Body of pancreas (tissue), 4 donors: Measurements from ENCODE around the gene LIPH. TPM values are rescaled to one million over a fixed set of nuclear protein-coding genes. Genes with fewer than 3 reads are reported as not detected.

Source experiments
- ATAC-seq: fragments of 150-250 bp; one replicate; pipeline ENCODE4 v1.9.1; 2016
- DNase-seq, 4 donors: peaks; one replicate each; pipeline ENCODE4 v3.0.0-alpha.2; 2019
- H3K27ac ChIP-seq, 4 donors: fragments of 200-600 bp; sonication (generic); 1 replicate in 3 of 4; 2 replicates in 1 of 4; pipeline versions ENCODE4 v1.5.1 to v1.6.1; 2016 to 2019; ENCODE audit warnings: mild to moderate bottlenecking in 1 of 4, mixed read lengths in 1 of 4, moderate library complexity in 1 of 4
- H3K27me3 ChIP-seq, 2 donors: fragments of 200-600 bp; sonication (generic); one replicate each; pipeline ENCODE4 v1.6.0; 2016; ENCODE audit warnings: mild to moderate bottlenecking in 1 of 2
- H3K36me3 ChIP-seq, 2 donors: fragments of 200-600 bp; sonication (generic); replicated peaks in 1 of 2; 2 replicates each; pipeline ENCODE4 v1.5.1; 2016; ENCODE audit warnings: low read depth in 2 of 2; ENCODE audit not compliant: insufficient read depth in 1 of 2
- H3K4me1 ChIP-seq: fragments of 200-600 bp; sonication (generic); one replicate; pipeline ENCODE4 v1.6.0; 2016
- H3K4me3 ChIP-seq, 2 donors: fragments of 200-600 bp; sonication (generic); 1 replicate in 1 of 2; 2 replicates in 1 of 2; pipeline ENCODE4 v1.5.1; 2016 to 2019
- H3K9me3 ChIP-seq, 3 donors: fragments of 200-600 bp; sonication (generic); 1 replicate in 2 of 3; 2 replicates in 1 of 3; pipeline ENCODE4 v1.5.1; 2016
- POLR2A ChIP-seq, 3 donors: fragments of 450-650 bp; IDR thresholded peaks; one replicate each; pipeline ENCODE4 v1.6.1; 2016; ENCODE audit warnings: antibody characterized with exemption in 3 of 3, mild to moderate bottlenecking in 2 of 3
- WGBS, 2 donors: methylation state at CpG; one replicate each; pipeline ENCODE4 v1.1.5; 2017; 5-methylcytosine and 5-hydroxymethylcytosine counted together
- intact Hi-C: fragments of 100-400 bp; cut with DNase I; formaldehyde crosslinking; loops from one replicate; pipeline ENCODE4 v1.15.1; 2023
- total RNA-seq, 2 donors: library from RNA; depleted of rRNA; stranded (reverse); fragments of >200 nt; gene quantifications; one replicate each; pipeline ENCODE4 v1.1.0, GENCODE V29; 2016
- TF ChIP-seq, protein P1 (sequence below), 7 experiments: fragments of 450-650 bp in 4 of 7; fragments of 200-600 bp in 3 of 7; sonication (generic) in 3 of 7; IDR thresholded peaks; one replicate each; pipeline ENCODE4 v1.5.1; 2016 to 2019; ENCODE audit warnings: antibody characterized with exemption in 7 of 7

LIPH gene
- total RNA-seq, 2 donors from 2014 or later: 10.9 to 14.8 TPM

DNA sequence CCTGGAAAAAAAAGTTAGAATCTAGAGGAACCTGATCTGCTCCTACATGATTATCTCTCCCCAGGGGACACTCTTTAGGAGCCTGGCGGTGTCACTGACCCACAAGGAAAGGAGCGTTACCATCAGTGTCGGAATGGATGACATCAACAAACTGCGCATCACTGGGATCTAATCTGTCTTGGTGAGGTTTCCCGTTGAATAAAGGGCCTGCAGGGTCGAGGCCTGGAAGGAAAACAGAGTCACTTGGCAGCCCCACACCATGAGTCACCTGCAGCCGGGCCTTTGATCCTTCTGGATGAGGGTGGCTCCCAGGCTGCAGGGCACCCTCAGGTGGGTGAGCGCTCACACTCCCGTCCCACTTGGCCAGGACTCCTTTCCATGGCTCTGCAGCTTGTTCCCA lies 25.0 kb downstream of the LIPH start:
- no peaks in the 10 kb centered on the region for H3K9me3 ChIP-seq
- ATAC-seq (no peak), DNase-seq (no peak)
- no peaks in the 10 kb centered on the region for H3K27me3 ChIP-seq
- H3K4me1 ChIP-seq: no peaks in the 10 kb centered on the region
- 71 to 77% methylated on average over 6 to 9 of the region's 9 CpGs for WGBS, 2 donors
- no peaks in the 10 kb centered on the region for H3K36me3 ChIP-seq
- no peak overlapping the region for H3K27ac ChIP-seq
- no peak for TF ChIP-seq POLR2A (IDR thresholded peaks at IDR 0.05)
- TF ChIP-seq, protein P1, sequence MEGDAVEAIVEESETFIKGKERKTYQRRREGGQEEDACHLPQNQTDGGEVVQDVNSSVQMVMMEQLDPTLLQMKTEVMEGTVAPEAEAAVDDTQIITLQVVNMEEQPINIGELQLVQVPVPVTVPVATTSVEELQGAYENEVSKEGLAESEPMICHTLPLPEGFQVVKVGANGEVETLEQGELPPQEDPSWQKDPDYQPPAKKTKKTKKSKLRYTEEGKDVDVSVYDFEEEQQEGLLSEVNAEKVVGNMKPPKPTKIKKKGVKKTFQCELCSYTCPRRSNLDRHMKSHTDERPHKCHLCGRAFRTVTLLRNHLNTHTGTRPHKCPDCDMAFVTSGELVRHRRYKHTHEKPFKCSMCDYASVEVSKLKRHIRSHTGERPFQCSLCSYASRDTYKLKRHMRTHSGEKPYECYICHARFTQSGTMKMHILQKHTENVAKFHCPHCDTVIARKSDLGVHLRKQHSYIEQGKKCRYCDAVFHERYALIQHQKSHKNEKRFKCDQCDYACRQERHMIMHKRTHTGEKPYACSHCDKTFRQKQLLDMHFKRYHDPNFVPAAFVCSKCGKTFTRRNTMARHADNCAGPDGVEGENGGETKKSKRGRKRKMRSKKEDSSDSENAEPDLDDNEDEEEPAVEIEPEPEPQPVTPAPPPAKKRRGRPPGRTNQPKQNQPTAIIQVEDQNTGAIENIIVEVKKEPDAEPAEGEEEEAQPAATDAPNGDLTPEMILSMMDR (IDR thresholded peaks at IDR 0.05): no peak
- H3K4me3 ChIP-seq: no peak overlapping the region
- intact Hi-C loops: no loop called here

DNA sequence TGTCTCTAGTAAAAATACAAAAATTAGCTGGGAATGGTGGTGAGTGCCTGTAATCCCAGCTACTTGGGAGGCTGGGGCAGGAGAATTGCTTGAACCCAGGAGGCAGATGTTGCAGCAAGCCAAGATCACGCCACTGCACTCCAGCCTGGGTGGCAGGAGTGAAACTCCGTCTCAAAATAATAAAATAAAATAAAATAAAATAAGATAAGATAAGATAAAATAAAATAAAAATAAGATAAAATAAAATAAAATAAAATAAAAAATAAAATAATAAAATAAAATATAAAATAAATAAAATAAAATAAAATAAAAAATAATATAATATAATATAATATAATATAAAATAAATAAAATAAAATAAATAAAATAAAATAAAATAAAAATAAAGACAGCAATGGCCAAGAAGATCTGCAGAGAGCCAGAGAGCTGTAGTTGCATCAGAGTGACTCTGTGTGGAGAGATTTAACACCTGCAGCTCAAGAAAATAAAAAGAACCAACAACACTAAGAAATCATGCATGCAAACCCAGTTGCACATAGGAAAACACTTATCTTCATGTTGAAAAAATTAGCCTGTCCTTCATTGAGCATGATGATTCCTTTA lies 25.9 kb downstream of the LIPH start:
- no peaks in the 10 kb centered on the region for H3K9me3 ChIP-seq
- no peak overlapping the region for H3K27ac ChIP-seq
- WGBS, 2 donors: 77 to 95% methylated on average over 2 of the region's 2 CpGs
- intact Hi-C loops: no loop called here
- no peaks in the 10 kb centered on the region for H3K36me3 ChIP-seq
- DNase-seq: no peak
- no peaks in the 10 kb centered on the region for H3K4me1 ChIP-seq
- H3K27me3 ChIP-seq: no peaks in the 10 kb centered on the region
- ATAC-seq: no peak
- H3K4me3 ChIP-seq: no peak overlapping the region
- no peak for TF ChIP-seq POLR2A (IDR thresholded peaks at IDR 0.05)
- TF ChIP-seq, protein P1 (IDR thresholded peaks at IDR 0.05): no peak

DNA sequence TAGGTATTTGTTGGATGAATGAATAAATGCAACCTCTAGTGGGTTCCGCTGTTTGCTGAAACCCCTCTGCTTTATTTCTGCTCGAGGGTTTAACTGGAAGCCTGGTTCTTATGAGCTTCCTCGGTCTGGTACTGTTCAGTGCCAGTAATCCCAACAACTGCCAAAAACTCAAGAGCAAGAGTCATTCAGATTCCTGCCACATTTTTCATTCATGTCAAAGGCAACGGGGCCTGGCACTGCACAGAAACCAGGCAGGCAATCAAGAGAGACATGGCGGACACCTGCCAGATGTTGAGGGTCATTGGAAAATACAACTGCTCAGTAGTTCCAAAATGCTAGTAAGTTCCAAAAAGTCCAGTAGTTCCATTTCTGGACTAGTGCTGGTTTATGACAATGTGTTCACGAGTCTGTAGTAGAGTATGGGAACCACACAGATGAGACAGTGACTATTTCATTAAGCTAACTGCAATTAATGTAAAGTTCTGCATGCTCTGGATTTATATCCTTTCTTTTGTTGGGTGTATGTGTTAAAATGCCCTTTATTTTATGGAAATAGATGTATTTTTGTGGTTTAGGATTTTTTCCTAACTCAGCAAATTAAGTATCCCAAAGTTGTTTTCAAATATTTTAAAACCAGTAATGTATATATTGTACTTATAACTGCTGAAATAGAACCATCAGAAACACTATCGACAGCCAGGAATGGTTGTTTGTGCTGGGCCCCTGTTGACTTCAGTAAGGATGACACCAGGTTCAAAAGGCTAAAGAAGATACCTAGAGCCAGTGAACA lies 30.8 kb downstream of the LIPH start:
- H3K4me3 ChIP-seq: no peak overlapping the region
- no peaks in the 10 kb centered on the region for H3K9me3 ChIP-seq
- no peak for ATAC-seq
- no peak overlapping the region for H3K27ac ChIP-seq
- no peak for TF ChIP-seq POLR2A (IDR thresholded peaks at IDR 0.05)
- TF ChIP-seq, protein P1 (IDR thresholded peaks at IDR 0.05): no peak
- DNase-seq: no peak
- H3K36me3 ChIP-seq: no peaks in the 10 kb centered on the region
- 83 to 89% methylated on average over 7 of the region's 7 CpGs for WGBS, 2 donors
- intact Hi-C loops: no loop called here
- no peaks in the 10 kb centered on the region for H3K27me3 ChIP-seq
- H3K4me1 ChIP-seq: no peaks in the 10 kb centered on the region

DNA sequence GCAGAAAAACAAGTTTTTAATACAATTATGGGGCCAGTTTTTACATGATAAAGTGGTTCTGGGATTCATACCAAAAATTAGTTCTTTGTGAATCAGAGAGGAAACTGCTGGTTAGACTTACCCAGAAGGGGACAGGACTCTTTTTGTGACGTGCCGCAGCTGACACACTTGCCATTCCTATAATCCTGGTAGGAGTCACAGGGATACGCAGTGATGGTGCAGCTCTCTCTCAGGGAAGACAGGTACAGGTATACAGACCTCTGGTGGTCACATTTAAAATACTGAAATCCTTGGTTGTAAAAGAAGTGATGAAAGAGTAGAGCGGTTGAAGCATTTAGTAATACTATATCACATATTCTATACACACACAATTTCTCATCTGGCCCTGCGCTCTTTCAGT lies 33.4 kb downstream of the LIPH start:
- intact Hi-C loops: no loop called here
- ATAC-seq (no peak), DNase-seq (no peak)
- H3K36me3 ChIP-seq: no peaks in the 10 kb centered on the region
- no peaks in the 10 kb centered on the region for H3K27me3 ChIP-seq
- H3K27ac ChIP-seq: no peak overlapping the region
- TF ChIP-seq POLR2A (IDR thresholded peaks at IDR 0.05): no peak
- TF ChIP-seq, protein P1 (IDR thresholded peaks at IDR 0.05): no peak
- no peaks in the 10 kb centered on the region for H3K4me1 ChIP-seq
- WGBS, 2 donors: 60 to 61% methylated on average over 5 of the region's 5 CpGs
- H3K4me3 ChIP-seq: no peak overlapping the region
- H3K9me3 ChIP-seq: no peaks in the 10 kb centered on the region
